AG09309 (cell line): ENCODE data around the gene SLC4A4.

Source experiments
- DNase-seq: peaks from one replicate; pipeline ENCODE4 v3.0.0-alpha.2; 2010; ENCODE audit warnings: low read depth
- H3K4me3 ChIP-seq: 2 replicates; pipeline ENCODE4 v1.5.1; 2011; ENCODE audit warnings: mild to moderate bottlenecking, low read depth, low read length, moderate library complexity; ENCODE audit not compliant: control insufficient read depth
- CTCF ChIP-seq: IDR thresholded peaks from 2 replicates; pipeline ENCODE4 v1.5.1; 2011; ENCODE audit warnings: mild to moderate bottlenecking, low read depth, low read length, inconsistent platforms; ENCODE audit not compliant: insufficient read depth, control insufficient read depth; ENCODE audit errors: missing control alignments

The SLC4A4 gene

DNA sequence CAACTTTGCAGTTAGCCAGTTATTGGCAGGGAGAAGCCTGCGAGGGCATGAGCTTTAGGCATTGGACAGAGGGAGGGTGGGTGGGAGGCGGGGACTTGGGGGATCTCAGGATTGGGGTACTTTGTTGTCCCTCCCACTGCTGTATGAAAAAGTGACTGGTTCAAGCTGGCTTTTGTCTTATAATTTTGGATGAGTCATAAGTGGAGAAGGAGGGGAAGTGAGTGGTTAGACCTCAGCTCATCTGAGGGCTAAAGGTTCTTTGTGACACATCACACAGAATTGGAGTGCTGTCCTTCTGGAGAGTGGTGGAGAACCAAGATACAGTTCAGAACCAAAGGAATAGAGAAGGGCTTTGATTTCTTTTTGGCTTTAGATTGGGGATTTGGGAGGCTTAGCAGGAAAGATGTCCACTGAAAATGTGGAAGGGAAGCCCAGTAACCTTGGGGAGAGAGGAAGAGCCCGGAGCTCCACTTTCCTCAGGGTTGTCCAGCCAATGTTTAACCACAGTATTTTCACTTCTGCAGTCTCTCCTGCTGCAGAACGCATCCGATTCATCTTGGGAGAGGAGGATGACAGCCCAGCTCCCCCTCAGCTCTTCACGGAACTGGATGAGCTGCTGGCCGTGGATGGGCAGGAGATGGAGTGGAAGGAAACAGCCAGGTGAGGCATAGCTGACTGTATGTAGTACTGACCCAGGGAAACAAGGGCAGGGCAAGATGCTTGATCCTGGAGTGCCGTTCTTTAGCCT, at the start of gene SLC4A4:
Gene SLC4A4, plus strand, starts transcription at position 175 of the 748 bp plus-strand sequence.
- TF ChIP-seq CTCF, result no peak
- DNase-seq, result no peak
- H3K4me3 ChIP-seq, result no peak within 1 kb of the TSS

- no peak for DNase-seq
- H3K4me3 ChIP-seq, result no peak overlapping the region
- no peak for TF ChIP-seq CTCF
Observed at GRCh38 chr4:71290074-71290473, 48.7 kb upstream of the SLC4A4 start.

GRCh38 chr4:71290476-71290875, 48.3 kb upstream of the SLC4A4 start:
- TF ChIP-seq CTCF, result no peak
- no peak overlapping the region for H3K4me3 ChIP-seq
- no peak for DNase-seq

DNA sequence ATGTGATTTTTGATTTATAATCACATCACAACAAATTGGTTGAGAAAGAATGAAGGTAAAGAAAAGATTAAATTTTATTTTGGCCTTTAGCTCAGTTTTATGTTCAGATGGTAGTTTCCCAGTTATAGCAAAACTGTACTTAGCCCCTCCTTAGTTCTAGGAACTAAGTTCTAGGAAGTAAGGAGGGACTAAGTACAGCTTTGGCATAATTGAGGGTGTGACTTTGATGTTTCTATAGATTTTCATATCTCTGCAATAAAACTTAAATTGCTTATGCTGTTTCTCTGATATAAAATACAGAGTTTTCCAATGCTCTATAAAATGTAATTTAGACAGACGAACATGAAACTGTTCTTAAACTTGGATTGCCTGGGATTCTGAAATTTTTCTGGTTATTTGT, 46.6 kb upstream of the SLC4A4 start:
- H3K4me3 ChIP-seq, result no peak overlapping the region
- DNase-seq, result no peak
- TF ChIP-seq CTCF, result no peak

- TF ChIP-seq CTCF, result no peak
- no peak overlapping the region for H3K4me3 ChIP-seq
- DNase-seq, result peak; percentile 46
Observed at GRCh38 chr4:71293705-71294104, 45.1 kb upstream of the SLC4A4 start.

GRCh38 chr4:71294301-71294700, 44.5 kb upstream of the SLC4A4 start:
- H3K4me3 ChIP-seq, result no peak overlapping the region
- TF ChIP-seq CTCF, result no peak
- no peak for DNase-seq

GRCh38 chr4:71296945-71297344, 41.9 kb upstream of the SLC4A4 start:
- TF ChIP-seq CTCF, result no peak
- no peak for DNase-seq

More at GRCh38 chr4:71296945-71297344, 41.9 kb upstream of the SLC4A4 start:
- H3K4me3 ChIP-seq, result no peak overlapping the region
